MG63 (cell line): ENCODE data around the gene MYOF. TPM values are rescaled to one million over a fixed set of nuclear protein-coding genes. Genes with fewer than 3 reads are reported as not detected.

Source experiments
- DNase-seq: peaks from one replicate; pipeline ENCODE4 v3.0.0-alpha.2; 2020
- H3K27me3 ChIP-seq: fragments of 250-450 bp; sonication (Bioruptor Pico); 2 replicates; pipeline ENCODE4 v1.5.1; 2020; ENCODE audit warnings: mild to moderate bottlenecking, moderate library complexity
- H3K36me3 ChIP-seq: fragments of 250-450 bp; sonication (Bioruptor Pico); 2 replicates; pipeline ENCODE4 v1.5.1; 2020; ENCODE audit warnings: mild to moderate bottlenecking, moderate library complexity
- H3K4me3 ChIP-seq: fragments of 250-450 bp; sonication (Bioruptor Pico); 2 replicates; pipeline ENCODE4 v1.5.1; 2020; ENCODE audit warnings: mild to moderate bottlenecking, moderate library complexity
- H3K9me3 ChIP-seq: fragments of 250-450 bp; sonication (Bioruptor Pico); 2 replicates; pipeline ENCODE4 v1.5.1; 2020; ENCODE audit warnings: mild to moderate bottlenecking, moderate library complexity
- total RNA-seq: library from RNA; depleted of rRNA; stranded (reverse); fragments of >200 nt; shearing (Covaris generic); gene quantifications from 2 replicates; pipeline ENCODE4 v1.2.3, GENCODE V29; 2014; ENCODE audit warnings: low replicate concordance; rRNA removed

The MYOF gene, protein sequence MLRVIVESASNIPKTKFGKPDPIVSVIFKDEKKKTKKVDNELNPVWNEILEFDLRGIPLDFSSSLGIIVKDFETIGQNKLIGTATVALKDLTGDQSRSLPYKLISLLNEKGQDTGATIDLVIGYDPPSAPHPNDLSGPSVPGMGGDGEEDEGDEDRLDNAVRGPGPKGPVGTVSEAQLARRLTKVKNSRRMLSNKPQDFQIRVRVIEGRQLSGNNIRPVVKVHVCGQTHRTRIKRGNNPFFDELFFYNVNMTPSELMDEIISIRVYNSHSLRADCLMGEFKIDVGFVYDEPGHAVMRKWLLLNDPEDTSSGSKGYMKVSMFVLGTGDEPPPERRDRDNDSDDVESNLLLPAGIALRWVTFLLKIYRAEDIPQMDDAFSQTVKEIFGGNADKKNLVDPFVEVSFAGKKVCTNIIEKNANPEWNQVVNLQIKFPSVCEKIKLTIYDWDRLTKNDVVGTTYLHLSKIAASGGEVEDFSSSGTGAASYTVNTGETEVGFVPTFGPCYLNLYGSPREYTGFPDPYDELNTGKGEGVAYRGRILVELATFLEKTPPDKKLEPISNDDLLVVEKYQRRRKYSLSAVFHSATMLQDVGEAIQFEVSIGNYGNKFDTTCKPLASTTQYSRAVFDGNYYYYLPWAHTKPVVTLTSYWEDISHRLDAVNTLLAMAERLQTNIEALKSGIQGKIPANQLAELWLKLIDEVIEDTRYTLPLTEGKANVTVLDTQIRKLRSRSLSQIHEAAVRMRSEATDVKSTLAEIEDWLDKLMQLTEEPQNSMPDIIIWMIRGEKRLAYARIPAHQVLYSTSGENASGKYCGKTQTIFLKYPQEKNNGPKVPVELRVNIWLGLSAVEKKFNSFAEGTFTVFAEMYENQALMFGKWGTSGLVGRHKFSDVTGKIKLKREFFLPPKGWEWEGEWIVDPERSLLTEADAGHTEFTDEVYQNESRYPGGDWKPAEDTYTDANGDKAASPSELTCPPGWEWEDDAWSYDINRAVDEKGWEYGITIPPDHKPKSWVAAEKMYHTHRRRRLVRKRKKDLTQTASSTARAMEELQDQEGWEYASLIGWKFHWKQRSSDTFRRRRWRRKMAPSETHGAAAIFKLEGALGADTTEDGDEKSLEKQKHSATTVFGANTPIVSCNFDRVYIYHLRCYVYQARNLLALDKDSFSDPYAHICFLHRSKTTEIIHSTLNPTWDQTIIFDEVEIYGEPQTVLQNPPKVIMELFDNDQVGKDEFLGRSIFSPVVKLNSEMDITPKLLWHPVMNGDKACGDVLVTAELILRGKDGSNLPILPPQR (N-terminal part only)
- total RNA-seq = 69.3 and 75.6 TPM in 2 replicates

DNA sequence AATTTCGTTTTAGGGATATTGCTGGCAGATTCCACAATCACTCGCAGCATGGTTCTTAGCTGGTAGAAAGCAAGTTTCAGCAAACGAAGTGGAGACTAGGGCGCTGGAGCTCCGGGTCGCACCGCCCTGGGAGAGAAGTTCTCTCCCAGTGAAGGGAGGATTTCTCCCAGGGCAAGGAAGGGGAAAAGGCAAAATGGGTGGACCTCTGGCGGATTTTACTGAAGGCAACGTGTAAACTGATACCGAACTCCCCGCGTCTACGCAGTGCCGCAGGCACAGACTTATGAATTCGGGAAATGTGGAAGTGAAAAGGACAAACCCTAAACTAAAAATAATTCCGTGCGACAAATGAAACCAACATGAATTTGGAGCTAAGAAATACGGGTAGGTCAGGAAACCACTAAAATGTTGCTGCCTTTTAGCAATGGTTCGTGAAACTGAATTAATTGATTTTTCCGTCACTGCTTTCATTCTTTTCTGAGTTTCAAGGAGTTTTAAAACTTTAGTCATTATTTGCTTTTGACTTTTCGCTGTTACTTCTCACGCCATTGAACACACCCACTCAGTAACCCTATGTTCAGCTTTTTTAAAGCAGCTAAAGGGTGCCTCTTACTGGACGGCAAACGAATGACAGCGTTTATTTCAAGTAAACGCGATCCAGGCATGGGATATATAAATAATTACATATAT lies at the start of gene MYOF:
TSS of gene MYOF (minus strand) at position 190 of the 690 bp plus-strand sequence. CDS start at position 50, 140 bp downstream.
- H3K36me3 ChIP-seq = peaks cover 18% of the 10 kb centered on the region
- H3K27me3 ChIP-seq = no peaks in the 10 kb centered on the region
- peak within 1 kb of the TSS; percentile 65 for H3K4me3 ChIP-seq
- no peaks in the 10 kb centered on the region for H3K9me3 ChIP-seq
- peak; percentile 67 for DNase-seq

DNA sequence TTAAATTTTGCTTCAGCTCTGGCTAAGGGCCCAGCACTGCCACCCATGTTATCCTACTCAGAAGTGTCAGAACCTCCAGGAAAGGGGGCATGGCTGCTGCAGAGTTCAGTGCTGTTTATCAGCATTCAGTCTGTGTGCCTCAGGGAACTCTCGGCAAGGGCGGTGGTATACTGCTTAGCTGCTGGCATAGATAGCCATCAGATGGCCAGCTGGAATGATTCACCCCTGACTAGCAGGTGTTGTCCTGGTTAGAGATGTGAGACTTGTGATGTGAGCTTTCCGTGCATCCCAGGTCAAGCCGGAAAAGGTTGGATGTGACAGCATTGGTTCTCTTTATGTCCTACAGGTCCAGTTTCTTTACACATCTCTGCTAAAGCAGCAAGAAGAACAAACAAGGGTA lies 36.4 kb upstream of the MYOF start:
- peaks cover 94% of the 10 kb centered on the region for H3K36me3 ChIP-seq
- H3K27me3 ChIP-seq = no peaks in the 10 kb centered on the region
- DNase-seq = no peak
- no peak overlapping the region for H3K4me3 ChIP-seq
- H3K9me3 ChIP-seq = peaks cover 12% of the 10 kb centered on the region; the same call in 1 of the 2 replicates

DNA sequence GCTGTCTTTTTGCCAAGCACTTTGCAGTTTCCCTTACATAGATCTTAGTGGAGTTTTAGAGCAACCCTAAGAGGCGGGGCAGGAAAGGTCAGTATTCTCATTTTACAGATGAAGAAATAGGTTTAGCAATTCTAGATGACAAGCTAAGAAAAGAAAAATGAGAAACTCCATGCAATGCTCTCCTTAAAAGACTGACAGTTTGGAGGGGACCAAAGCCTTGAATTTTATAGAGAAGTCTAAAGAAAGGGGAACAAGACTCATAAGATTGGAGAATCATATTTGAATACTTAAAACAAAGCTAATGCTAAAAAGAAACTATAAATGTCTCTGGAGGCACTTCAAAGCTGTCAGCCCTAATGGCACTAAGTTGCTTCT lies 33.9 kb upstream of the MYOF start:
- DNase-seq = no peak
- Histone ChIP-seq H3K36me3 (peaks cover 86% of the 10 kb centered on the region), H3K27me3 (no peaks in the 10 kb centered on the region), H3K4me3 (no peak overlapping the region), H3K9me3 (peaks cover 3% of the 10 kb centered on the region; the same call in 1 of the 2 replicates)

DNA sequence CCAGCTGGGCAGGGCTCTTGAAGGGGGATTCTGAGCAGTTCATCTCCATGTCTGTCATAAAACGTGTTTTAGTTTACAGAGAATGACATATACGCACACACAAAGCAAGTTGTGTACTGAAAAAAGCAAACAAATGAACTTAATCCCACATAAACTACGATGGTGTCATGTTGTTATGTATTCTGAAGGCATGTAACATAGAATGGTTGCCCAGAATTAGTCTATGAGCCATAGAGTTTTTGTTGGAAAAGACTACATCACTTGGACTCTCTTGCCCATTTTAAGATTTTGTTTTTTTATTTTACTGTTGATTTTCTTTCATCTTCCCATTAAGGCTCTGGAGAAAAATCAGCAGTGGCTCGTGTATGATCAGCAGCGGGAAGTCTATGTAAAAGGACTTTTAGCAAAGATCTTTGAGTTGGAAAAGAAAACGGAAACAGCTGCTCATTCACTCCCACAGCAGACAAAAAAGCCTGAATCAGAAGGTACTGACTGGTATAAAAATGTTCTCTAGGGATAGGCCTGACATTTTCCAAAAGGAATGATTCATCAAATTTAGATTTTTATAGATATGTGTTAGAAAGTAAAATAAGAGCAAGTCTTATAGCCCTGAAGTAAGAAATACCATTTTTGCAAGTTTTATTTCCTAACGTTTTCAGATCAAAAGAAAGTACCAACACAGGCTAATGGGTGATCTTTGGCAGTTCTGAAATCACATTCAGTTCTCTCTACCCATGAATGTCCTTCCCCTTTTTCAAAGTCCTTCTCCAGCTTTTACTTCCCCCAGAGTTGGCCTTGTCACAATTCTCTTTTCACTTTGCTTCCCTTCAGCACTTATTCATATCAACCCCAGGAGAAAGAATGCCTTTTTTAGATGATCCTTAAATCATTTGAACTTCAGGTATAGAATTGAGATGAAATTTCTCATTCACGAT lies 33.2 kb upstream of the MYOF start:
- peaks cover 83% of the 10 kb centered on the region for H3K36me3 ChIP-seq
- no peak for DNase-seq
- H3K27me3 ChIP-seq = no peaks in the 10 kb centered on the region
- H3K9me3 ChIP-seq = no peaks in the 10 kb centered on the region
- no peak overlapping the region for H3K4me3 ChIP-seq

DNA sequence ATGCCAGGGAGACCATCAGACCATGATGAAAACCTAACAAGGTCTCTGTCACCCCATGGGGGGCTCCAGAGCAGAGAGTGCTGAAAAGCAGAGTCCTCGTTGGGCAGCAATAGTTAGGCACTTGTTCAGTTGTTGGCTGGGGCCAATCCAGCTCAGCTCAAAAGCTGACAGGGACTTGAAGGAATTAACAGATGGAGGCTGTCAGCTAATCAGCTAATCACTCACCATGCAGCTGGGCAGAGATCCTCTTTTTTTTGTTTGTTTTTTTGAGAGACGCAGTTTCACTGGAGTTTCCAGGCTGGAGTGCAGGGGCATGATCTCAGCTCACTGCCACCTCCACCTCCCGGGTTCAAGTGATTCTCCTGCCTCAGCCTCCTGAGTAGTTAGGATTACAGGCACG lies 32.4 kb upstream of the MYOF start:
- H3K27me3 ChIP-seq = no peaks in the 10 kb centered on the region
- H3K36me3 ChIP-seq = peaks cover 82% of the 10 kb centered on the region
- no peaks in the 10 kb centered on the region for H3K9me3 ChIP-seq
- no peak overlapping the region for H3K4me3 ChIP-seq
- no peak for DNase-seq

DNA sequence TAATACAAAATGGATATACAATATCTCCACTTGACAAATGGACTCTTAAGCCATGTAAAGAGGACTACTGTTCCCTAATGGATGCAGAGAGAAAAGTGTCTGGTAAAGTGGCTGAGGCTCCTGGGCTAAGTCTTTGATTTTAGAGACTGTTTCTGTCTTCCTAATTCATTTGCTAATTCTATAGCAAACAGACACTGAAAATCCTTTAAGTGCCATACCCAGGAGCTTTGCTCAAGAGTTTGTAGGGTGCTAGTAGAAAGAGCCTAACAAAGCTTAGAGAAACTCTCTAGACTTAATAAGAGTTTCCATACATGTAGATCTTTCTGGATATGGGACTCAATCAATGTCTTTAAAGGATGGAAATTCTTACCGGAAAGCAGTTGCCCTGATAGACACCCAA lies 31.0 kb upstream of the MYOF start:
- Histone ChIP-seq H3K9me3 (no peaks in the 10 kb centered on the region), H3K4me3 (no peak overlapping the region), H3K27me3 (no peaks in the 10 kb centered on the region), H3K36me3 (peaks cover 82% of the 10 kb centered on the region)
- DNase-seq = no peak

DNA sequence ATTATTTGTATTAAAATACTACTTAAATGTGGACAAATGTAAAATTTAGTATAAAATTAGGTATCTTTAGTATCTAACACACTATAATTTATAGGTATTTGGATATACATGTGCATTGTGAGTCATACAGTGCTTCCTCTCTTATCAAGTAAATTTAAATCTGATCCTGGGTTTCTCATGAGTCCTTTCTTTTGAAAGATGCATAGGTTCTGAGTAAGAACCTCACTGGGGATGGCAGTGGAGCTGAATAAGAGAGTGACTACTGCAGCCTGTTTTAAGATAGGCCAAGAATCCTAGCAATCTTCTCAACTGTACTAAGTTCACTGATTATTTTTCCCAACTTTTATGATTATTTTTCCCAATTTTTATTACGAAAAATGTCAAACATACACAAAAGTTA lies 30.4 kb upstream of the MYOF start:
- Histone ChIP-seq H3K36me3 (peaks cover 82% of the 10 kb centered on the region), H3K9me3 (no peaks in the 10 kb centered on the region), H3K27me3 (no peaks in the 10 kb centered on the region), H3K4me3 (no peak overlapping the region)
- DNase-seq = no peak

DNA sequence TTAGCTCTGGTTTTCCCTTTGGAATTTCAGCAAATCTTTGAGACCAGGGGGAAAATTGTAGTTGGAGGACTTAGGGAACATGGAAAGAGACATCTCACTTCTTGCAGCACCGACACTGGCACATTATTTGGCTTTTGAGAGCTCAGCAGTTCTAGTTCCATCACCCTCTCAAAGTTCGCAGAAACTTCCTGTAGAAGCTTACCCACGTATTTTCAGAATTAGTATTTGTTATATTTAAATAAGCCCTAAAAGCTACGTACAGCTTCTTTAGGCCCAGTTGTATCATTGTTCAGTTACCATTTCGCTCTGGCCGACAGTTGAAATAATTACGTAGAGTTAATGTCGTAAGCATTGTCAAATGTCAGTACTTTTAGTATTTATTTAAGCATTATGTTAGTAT lies 27.7 kb upstream of the MYOF start:
- Histone ChIP-seq H3K27me3 (no peaks in the 10 kb centered on the region), H3K9me3 (no peaks in the 10 kb centered on the region), H3K36me3 (peaks cover 80% of the 10 kb centered on the region), H3K4me3 (no peak overlapping the region)
- DNase-seq = no peak

DNA sequence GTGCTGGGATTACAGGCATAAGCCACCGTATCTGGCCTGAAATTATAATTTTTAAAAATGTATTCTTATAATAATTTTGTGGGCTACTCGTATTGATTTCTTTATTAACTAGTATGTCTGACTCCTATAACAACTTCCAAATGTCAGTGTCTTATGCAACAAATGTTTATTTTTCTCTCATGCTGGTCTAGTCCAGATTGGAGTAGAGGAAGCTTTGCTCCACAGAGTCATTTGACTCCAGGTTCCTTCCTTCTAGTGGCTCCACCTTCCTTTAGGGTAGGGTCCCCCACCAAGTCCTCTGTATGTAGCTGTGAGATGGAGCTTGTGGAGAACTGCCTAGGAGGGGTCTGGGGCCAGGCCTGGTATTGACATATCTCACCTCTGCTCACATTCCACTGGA lies 22.9 kb upstream of the MYOF start:
- Histone ChIP-seq H3K27me3 (no peaks in the 10 kb centered on the region), H3K4me3 (no peak overlapping the region), H3K36me3 (peaks cover 94% of the 10 kb centered on the region), H3K9me3 (no peaks in the 10 kb centered on the region)
- no peak for DNase-seq

DNA sequence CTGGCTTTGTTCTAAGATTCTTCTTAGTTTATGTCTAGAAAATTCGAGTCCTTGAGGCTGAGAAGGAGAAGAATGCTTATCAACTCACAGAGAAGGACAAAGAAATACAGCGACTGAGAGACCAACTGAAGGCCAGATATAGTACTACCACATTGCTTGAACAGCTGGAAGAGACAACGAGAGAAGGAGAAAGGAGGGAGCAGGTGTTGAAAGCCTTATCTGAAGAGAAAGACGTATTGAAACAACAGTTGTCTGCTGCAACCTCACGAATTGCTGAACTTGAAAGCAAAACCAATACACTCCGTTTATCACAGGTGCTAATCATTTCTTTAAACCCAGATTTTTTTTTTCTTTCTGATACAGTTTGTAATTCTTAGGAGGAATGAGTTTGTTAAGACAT lies 20.9 kb upstream of the MYOF start:
- H3K4me3 ChIP-seq = no peak overlapping the region

DNA sequence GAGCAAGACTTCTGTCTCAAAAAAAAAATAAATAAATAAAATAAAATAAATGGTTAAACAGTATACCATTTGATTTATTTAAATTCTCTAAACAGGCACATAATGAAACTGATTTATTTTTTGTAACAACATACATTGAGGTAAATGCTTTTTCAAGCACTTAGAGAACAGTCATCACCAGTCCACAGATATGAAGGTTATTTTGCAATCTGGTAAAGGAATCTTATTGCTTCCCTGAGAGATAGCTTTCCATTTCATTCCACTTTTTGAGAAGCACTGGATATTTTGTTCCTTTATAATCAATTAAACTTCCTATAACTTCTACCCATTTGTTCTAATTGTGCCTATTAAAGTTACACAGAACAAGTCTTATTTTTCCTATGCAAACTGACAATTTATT lies 19.5 kb upstream of the MYOF start:
- no peak for DNase-seq

More for the DNA sequence above, 20.9 kb upstream of the MYOF start:
- H3K36me3 ChIP-seq = peaks cover 78% of the 10 kb centered on the region
- DNase-seq = no peak
- no peaks in the 10 kb centered on the region for H3K27me3 ChIP-seq
- H3K9me3 ChIP-seq = no peaks in the 10 kb centered on the region

DNA sequence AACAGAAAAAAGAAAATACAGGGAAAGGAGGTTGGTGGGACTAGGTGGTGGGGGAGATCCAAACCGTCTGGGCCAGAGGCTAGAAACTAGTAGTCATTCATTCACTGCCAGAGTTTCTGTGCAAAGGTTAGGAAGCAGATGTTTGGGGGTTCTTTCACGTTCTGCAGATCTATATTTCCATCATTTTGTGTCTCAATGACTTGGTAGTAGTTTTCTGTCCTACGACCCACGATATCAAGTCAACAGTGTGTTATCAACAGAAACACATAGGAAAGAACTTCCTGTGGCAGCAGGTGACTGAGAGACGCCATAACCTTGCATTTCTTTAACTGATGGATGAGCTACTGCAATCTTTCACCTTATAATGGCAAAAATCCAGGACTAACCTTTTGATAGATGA lies 16.0 kb upstream of the MYOF start:
- Histone ChIP-seq H3K27me3 (no peaks in the 10 kb centered on the region), H3K9me3 (no peaks in the 10 kb centered on the region), H3K4me3 (peak overlapping the region; percentile 96), H3K36me3 (peaks cover 32% of the 10 kb centered on the region)
- DNase-seq = no peak

More for the DNA sequence above, 19.5 kb upstream of the MYOF start:
- H3K4me3 ChIP-seq = no peak overlapping the region
- H3K36me3 ChIP-seq = peaks cover 65% of the 10 kb centered on the region
- H3K9me3 ChIP-seq = no peaks in the 10 kb centered on the region
- no peaks in the 10 kb centered on the region for H3K27me3 ChIP-seq

DNA sequence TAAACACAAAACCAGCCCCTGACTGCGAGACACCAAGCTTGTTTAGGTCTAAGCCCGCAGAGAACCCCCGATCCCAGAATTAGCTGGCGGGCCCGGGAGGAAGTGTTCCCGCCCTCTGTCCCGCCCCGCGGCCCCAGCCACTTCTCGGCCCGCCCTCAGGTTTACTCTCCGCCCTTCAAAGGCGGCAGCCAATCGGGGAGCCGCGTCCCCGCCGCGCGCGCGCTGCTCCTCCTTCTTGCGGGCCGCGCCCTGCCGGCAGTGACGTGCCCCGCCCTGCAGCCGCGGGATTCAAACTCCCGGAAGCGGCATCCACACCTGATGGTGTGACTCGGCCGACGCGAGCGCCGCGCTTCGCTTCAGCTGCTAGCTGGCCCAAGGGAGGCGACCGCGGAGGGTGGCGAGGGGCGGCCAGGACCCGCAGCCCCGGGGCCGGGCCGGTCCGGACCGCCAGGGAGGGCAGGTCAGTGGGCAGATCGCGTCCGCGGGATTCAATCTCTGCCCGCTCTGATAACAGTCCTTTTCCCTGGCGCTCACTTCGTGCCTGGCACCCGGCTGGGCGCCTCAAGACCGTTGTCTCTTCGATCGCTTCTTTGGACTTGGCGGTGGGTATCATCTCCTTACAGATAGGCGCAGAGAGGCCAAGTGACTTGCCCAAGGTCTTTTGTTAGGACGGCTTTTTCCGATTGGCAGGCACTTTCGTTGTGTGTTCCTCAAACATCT lies 14.3 kb upstream of the MYOF start, which contains the start of gene CEP55:
TSS of gene CEP55 (plus strand) at position 291 of the 720 bp plus-strand sequence. CDS start 3,440 bp downstream, outside the sequence.
- Histone ChIP-seq H3K27me3 (no peaks in the 10 kb centered on the region), H3K9me3 (no peaks in the 10 kb centered on the region), H3K36me3 (peaks cover 17% of the 10 kb centered on the region), H3K4me3 (peak within 1 kb of the TSS; percentile 96)
- DNase-seq = peak; percentile 95

DNA sequence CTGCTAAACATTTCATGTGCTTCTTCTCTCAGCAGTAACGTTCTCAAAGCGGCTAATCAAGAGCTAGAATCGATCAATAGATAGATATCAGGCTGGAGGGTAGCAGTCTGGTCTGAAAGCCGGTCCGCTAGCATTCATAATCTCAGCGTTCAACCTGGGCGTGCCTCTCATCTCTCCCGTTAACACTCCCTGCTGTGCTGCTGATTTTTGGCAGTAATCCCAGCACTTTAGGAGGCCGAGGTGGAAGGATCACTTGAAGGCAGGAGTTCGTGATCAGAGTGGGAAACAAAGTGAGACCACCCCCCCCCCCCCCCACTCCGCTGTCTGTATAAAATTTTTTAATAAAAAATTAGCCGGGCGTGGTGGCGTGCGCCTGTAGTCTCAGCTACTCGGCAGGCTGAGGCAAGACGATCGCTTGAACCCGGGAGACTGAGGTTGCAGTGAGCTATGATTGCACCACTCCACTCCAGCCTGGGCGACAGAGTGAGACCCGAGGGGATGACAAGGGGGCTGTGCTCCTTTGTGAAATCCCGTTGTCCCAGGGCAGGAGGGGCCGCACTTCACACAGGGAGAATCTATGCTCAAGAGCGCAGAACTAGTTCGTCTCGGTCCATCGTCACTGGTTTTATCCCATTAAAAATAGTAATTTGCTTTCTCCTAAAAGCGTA lies 13.7 kb upstream of the MYOF start:
- Histone ChIP-seq H3K9me3 (no peaks in the 10 kb centered on the region), H3K4me3 (peak overlapping the region; percentile 96), H3K27me3 (no peaks in the 10 kb centered on the region), H3K36me3 (peaks cover 11% of the 10 kb centered on the region)
- DNase-seq = peak; percentile 61
